Omental fat pad (tissue), 4 donors: ENCODE data around the gene RRAS. TPM values are rescaled to one million over a fixed set of nuclear protein-coding genes. Genes with fewer than 3 reads are reported as not detected.

Experiments used
- ATAC-seq: fragments of 150-250 bp; one replicate; pipeline ENCODE4 v1.9.1; 2016; ENCODE audit warnings: mild to moderate bottlenecking, moderate library complexity; ENCODE audit not compliant: low FRiP score
- DNase-seq: peaks from one replicate; pipeline ENCODE4 v3.0.0-alpha.2; 2019; ENCODE audit warnings: low spot score
- total RNA-seq, 4 donors: library from RNA; depleted of rRNA; stranded (reverse); fragments of >200 nt; gene quantifications; one replicate each; pipeline ENCODE4 v1.1.0, GENCODE V29; 2016
- TF ChIP-seq, protein P1 (sequence below), 3 donors: fragments of 450-650 bp; IDR thresholded peaks; one replicate each; pipeline ENCODE4 v1.5.1; 2016 to 2017; ENCODE audit warnings: antibody characterized with exemption in 3 of 3, mild to moderate bottlenecking in 3 of 3, moderate library complexity in 2 of 3

Gene RRAS
- total RNA-seq, 4 donors from 2014 or later, result 72.2 to 91.0 (median 76.8) TPM

DNA sequence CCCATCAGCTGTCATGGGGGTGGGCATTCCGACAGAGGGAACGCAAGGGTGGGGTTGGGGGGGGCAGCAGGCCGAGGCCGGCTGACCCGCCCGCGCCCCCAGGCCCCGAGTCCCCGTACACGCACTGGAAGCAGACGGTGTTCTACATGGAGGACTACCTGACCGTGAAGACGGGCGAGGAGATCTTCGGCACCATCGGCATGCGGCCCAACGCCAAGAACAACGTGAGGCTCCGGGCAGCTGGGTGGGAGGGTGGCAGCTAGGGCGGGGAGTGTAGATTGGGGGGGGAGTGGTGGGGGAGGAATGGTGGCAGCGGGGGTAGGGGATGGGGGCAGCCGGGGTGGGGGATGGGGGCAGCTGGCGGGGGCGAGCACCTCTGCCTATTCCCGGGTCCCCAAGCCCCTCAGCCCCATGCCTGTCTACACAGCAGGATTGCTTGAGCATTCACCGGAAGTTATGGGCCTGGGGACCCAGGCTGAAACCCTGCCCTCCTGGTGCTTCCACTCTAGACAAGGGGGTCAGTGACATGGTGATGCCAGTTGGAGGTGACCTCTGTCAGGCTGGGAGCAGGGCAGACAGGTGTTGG is 46.7 kb upstream of the RRAS start:
- no peak for DNase-seq
- TF ChIP-seq, protein P1, sequence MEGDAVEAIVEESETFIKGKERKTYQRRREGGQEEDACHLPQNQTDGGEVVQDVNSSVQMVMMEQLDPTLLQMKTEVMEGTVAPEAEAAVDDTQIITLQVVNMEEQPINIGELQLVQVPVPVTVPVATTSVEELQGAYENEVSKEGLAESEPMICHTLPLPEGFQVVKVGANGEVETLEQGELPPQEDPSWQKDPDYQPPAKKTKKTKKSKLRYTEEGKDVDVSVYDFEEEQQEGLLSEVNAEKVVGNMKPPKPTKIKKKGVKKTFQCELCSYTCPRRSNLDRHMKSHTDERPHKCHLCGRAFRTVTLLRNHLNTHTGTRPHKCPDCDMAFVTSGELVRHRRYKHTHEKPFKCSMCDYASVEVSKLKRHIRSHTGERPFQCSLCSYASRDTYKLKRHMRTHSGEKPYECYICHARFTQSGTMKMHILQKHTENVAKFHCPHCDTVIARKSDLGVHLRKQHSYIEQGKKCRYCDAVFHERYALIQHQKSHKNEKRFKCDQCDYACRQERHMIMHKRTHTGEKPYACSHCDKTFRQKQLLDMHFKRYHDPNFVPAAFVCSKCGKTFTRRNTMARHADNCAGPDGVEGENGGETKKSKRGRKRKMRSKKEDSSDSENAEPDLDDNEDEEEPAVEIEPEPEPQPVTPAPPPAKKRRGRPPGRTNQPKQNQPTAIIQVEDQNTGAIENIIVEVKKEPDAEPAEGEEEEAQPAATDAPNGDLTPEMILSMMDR (IDR thresholded peaks at IDR 0.05), result no peak
- ATAC-seq, result no peak

DNA sequence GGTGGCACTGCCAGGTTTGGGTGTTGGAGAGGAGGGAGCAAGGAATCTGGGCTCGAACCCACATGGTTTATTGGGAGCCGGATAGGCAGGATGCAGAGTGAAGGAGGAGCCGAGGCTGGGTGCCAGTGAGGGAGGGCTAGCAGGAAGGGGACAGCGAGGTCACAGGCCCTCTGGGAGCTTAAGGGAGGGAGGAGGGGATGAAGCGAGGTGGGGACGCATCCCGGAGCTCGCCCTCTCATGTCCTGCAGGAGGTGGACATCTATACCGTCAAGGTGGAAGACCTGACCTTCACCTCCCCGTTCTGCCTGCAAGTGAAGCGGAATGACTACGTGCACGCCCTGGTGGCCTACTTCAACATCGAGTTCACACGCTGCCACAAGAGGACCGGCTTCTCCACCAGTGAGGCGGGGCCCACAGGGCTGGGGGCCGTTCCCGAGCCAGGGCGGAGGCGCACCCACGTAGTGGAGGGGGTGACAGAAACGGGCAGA is 45.9 kb upstream of the RRAS start:
- no peak for ATAC-seq
- TF ChIP-seq, protein P1 (IDR thresholded peaks at IDR 0.05), result no peak
- DNase-seq, result no peak

DNA sequence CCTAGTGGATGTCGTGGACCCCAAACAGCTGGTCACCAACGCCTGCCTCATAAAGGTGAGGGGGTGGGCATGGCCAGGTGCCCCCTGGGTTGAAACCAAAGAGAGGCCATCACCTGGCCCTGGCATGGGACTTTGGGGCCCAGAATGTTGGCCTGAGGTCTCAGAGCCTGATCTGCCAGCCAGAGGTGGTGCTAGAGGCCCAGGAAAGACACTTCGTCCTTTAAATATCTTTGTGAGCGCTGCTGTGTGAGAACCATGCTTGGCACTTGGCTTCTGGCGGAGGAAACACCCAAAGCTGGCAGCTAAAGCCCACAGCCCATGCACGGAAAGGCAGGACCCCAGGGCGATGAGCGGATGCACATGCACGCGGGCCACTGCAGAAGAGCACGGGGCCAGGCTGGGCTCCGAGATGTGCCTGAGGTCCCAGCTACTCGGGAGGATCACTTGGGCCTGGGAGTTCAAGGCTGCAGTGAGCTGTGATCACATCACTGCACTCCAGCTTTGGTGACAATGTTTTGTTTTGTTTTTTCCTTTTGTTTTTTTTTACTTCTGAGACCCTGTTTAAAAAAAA is 45.1 kb upstream of the RRAS start:
- TF ChIP-seq, protein P1 (IDR thresholded peaks at IDR 0.05), result no peak
- no peak for DNase-seq

DNA sequence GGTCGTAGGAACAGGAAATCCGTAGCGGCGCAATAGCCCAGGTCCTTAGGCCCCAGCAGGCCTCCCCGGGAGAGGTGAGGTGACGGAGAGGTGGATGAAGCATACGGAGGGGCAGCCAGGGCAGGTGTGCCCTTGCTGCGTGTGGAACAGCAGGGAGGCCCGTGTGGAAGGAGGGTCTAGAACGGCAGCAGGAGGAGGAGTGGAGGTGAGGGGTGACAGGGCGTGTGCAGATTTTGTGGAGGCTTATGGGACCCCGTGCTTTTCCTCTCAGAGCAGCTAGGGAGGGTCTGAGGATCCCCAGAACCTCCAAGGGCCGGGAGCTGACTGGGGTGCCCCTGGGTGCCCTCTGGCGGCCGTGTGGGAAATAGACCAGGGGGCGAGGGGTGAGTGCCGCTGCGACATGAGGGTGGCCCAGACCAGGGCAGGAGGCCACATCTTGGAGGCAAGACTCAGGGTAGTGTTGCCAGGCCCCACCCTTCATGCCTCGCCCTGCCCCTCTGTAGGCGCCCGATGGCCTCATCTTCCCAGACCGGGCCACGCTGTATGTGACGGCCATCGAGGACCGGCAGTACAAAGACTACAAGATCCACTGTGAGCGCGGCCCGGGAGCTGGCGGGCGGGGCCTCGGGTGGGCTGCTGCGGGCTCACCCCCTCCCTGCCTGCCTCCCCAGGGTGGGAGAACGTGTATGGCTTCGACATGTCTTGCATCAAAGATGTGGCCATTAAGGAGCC is 44.5 kb upstream of the RRAS start:
- ATAC-seq, result no peak
- TF ChIP-seq, protein P1 (IDR thresholded peaks at IDR 0.05), result no peak
- DNase-seq, result no peak

More for the DNA sequence above, 45.1 kb upstream of the RRAS start:
- no peak for ATAC-seq

DNA sequence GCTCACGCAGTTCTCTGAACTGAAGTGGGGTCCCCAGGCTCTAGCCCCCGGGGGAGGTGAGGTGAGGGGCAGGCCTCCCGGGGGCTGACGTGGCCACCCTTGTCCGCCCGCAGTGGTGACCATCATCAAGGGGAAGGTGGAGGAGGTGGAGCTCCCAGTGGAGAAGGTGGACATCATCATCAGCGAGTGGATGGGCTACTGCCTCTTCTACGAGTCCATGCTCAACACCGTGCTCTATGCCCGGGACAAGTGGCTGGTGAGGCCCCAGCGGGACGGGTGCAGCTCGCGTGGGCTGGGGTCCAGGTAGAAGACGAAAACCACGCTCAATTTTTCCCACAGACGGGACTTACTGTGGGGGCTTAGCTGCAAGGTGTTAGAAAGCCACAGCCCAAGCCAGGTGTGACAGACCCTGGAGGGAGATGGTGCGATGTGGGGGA is 43.9 kb upstream of the RRAS start:
- no peak for DNase-seq
- TF ChIP-seq, protein P1 (IDR thresholded peaks at IDR 0.05), result no peak
- no peak for ATAC-seq

DNA sequence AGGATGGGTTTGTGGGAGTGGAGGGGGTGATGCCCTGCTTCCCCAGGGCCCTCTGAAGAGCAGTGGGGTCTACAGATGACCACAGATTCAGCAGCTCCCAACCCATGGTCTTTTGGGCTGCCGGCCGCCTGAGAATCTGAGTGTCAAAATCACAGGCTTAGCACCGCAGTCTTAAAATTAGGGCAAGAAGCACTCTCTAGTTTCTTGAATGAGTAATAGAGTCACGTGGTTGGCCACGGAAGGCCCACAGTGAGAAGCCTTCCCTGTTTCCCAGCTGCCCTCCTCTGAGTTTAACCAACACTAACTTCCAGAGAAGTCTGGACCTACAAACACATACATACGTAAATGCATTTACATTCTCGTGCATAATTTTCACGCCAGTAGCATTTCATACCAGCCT is 42.3 kb upstream of the RRAS start:
- TF ChIP-seq, protein P1 (IDR thresholded peaks at IDR 0.05), result no peak
- ATAC-seq (no peak), DNase-seq (no peak)
